Astrocyte of the spinal cord (primary cell): Measurements from ENCODE around the gene KATNB1.

Experiments
- DNase-seq: peaks from one replicate; pipeline ENCODE4 v3.0.0; 2011; ENCODE audit warnings: low read depth, low spot score
- H3K4me3 ChIP-seq: 2 replicates; pipeline ENCODE4 v1.5.1; 2011; ENCODE audit warnings: low read depth, mild to moderate bottlenecking, low read length, moderate library complexity
- CTCF ChIP-seq: IDR thresholded peaks from 2 replicates; pipeline ENCODE4 v1.5.1; 2012; ENCODE audit warnings: low read depth, mild to moderate bottlenecking, low read length, inconsistent platforms
- in situ Hi-C: cut with HindIII; loops from 2 replicates; pipeline ENCODE4 v1.10.0; 2017; ENCODE audit warnings: low sequenced_read_pairs

The KATNB1 gene

GRCh38 chr16:57713596-57713995 lies 22.0 kb upstream of the KATNB1 start:
- TF ChIP-seq CTCF = no peak
- in situ Hi-C loops = no loop called here
- DNase-seq = no peak
- no peak overlapping the region for H3K4me3 ChIP-seq

- no peak for DNase-seq
- no peak for TF ChIP-seq CTCF
- H3K4me3 ChIP-seq = no peak overlapping the region
- in situ Hi-C loops = no loop called here
These were observed 21.5 kb upstream of the KATNB1 start for GRCh38 chr16:57714047-57714446.

GRCh38 chr16:57720142-57720575 lies 15.4 kb upstream of the KATNB1 start:
- in situ Hi-C loops = no loop called here
- DNase-seq = peak; percentile 50
- no peak overlapping the region for H3K4me3 ChIP-seq
- peak; percentile 75 for TF ChIP-seq CTCF

GRCh38 chr16:57721356-57722209 lies 14.0 kb upstream of the KATNB1 start:
- no peak for TF ChIP-seq CTCF
- DNase-seq = no peak
- in situ Hi-C loops = no loop called here
- no peak overlapping the region for H3K4me3 ChIP-seq

- H3K4me3 ChIP-seq = no peak overlapping the region
- no peak for DNase-seq
- TF ChIP-seq CTCF = no peak
- in situ Hi-C loops = no loop called here
These were observed 13.4 kb upstream of the KATNB1 start for GRCh38 chr16:57722210-57722499.

- no peak for DNase-seq
- no peak overlapping the region for H3K4me3 ChIP-seq
- no peak for TF ChIP-seq CTCF
- in situ Hi-C loops = no loop called here
These were observed 12.9 kb upstream of the KATNB1 start for GRCh38 chr16:57722651-57723050.
